SIG-M5 (cell line): ENCODE results near the gene MANSC1.
"Not testable (repeated sequence)": the region's sequence is repeated elsewhere in the genome, so short reads cannot be mapped to it uniquely, and the experiment has no call there.

Experiments
- DNase-seq: peaks from one replicate; lab custom pipeline; 2025; lab: John Stamatoyannopoulos, UW

Gene MANSC1

GRCh38 chr12:12323591-12323990 is 26.5 kb downstream of the MANSC1 start:
- DNase-seq = no peak

- DNase-seq = no peak
These were observed 26.9 kb downstream of the MANSC1 start for GRCh38 chr12:12323118-12323517.

- DNase-seq = no peak
These were observed 30.4 kb downstream of the MANSC1 start for GRCh38 chr12:12319451-12320183.

GRCh38 chr12:12315838-12316237 is 34.2 kb downstream of the MANSC1 start:
- no peak for DNase-seq

- not testable (repeated sequence) for DNase-seq
These were observed 39.3 kb downstream of the MANSC1 start for GRCh38 chr12:12310695-12311094.

- DNase-seq = no peak
These were observed 44.3 kb downstream of the MANSC1 start for GRCh38 chr12:12305568-12306300.

GRCh38 chr12:12302976-12303375 is 47.1 kb downstream of the MANSC1 start:
- no peak for DNase-seq

GRCh38 chr12:12301122-12301521 is 48.9 kb downstream of the MANSC1 start:
- no peak for DNase-seq

- DNase-seq = no peak
These were observed 52.7 kb downstream of the MANSC1 start for GRCh38 chr12:12297201-12297830.

GRCh38 chr12:12294215-12295005 is 55.6 kb downstream of the MANSC1 start:
- DNase-seq = no peak

GRCh38 chr12:12290206-12290605 is 59.8 kb downstream of the MANSC1 start:
- no peak for DNase-seq

GRCh38 chr12:12286441-12286840 is 63.6 kb downstream of the MANSC1 start:
- no peak for DNase-seq

GRCh38 chr12:12282761-12283425 is 67.1 kb downstream of the MANSC1 start:
- DNase-seq = no peak

- DNase-seq = no peak
These were observed 67.8 kb downstream of the MANSC1 start for GRCh38 chr12:12282202-12282601.

GRCh38 chr12:12281134-12281533 is 68.9 kb downstream of the MANSC1 start:
- DNase-seq = no peak

GRCh38 chr12:12278899-12279298 is 71.1 kb downstream of the MANSC1 start:
- DNase-seq = no peak
